IPS-18c (cell line): ENCODE measurements around the gene HSPBP1.

Source experiments
- H3K4me3 ChIP-seq: 2 replicates; pipeline ENCODE4 v1.7.0; 2013; ENCODE audit warnings: low read depth, mild to moderate bottlenecking, low read length, moderate library complexity; ENCODE audit not compliant: insufficient read depth
- H3K9me3 ChIP-seq: one replicate; pipeline ENCODE4 v1.6.1; 2013; ENCODE audit warnings: mild to moderate bottlenecking, low read length, moderate library complexity; ENCODE audit not compliant: control insufficient read depth, insufficient read depth

HSPBP1 gene

DNA sequence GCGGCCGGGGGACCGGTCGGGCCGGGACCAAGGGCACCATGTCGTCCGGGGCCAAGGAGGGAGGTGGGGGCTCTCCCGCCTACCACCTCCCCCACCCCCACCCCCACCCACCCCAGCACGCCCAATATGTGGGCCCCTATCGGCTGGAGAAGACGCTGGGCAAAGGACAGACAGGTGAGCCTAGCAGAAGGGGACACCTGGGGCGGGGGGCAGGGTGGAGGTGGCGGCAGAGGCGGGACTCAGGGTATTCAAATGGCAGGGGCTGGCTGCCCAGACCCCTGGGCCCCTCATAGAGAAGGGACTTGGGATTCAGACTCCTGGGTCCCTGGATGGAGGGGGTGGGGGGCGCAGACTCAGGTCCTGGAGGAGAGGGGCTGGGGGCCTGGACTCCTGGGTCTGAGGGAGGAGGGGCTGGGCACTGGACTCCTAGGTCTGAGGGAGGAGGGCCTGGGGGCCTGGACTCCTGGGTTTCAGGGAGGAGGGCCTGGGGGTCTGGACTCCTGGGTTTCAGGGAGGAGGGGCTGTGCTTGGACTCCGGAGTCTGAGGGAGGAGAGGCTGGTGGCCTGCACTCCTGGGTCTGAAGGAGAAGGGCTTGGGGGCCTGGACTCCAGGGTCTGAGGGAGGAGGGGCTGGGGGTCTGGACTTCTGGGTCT lies 4.6 kb upstream of the HSPBP1 start:
- Histone ChIP-seq H3K4me3 (peak overlapping the region; percentile 49), H3K9me3 (no peaks in the 10 kb centered on the region)

DNA sequence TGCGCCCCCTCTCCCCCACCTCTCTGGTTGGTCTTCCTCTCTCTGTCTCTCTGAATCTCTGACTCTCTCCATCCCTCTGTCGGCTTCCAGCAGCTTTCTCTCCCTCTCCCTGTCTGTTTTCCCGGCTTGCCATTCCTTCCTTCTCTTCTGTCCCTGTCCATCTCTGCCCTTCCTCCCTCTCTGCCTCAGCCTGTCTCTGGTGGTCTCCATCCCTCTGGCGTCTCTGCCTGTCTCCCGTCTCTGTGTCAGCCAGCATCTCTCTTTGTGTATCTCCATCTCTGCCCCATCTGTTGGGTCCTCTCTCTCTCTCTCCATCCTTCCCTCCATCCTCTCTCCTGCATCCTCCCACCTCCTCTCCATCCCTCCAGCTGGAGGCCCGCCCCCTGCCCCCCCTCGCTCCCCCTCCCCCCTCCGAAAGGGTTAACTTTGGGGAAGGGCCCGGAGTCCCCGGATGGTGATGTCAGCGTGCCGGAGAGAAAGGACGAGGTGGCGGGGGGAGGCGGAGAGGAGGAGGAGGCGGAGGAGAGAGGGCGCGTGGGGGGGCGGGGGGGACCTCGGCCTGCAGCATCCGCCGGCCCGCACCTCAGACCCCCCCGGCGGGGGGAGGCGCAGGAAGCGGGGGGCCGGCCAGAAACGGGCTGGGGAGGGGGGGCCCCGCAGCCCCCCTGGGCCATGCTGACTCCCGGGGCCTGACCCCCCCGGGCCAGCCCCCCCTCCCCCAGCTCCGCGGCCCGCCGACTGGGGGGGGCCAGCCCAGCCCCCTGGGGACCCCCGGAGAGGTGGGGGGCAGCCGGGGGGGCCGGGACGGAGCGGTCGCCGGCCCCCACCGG lies 3.9 kb upstream of the HSPBP1 start, which contains the start of gene BRSK1:
BRSK1 (plus strand) TSS at position 450 of the 830 bp plus-strand sequence. CDS start 446 bp downstream, outside the sequence.
- H3K4me3 ChIP-seq: peak within 1 kb of the TSS; percentile 49
- no peaks in the 10 kb centered on the region for H3K9me3 ChIP-seq

DNA sequence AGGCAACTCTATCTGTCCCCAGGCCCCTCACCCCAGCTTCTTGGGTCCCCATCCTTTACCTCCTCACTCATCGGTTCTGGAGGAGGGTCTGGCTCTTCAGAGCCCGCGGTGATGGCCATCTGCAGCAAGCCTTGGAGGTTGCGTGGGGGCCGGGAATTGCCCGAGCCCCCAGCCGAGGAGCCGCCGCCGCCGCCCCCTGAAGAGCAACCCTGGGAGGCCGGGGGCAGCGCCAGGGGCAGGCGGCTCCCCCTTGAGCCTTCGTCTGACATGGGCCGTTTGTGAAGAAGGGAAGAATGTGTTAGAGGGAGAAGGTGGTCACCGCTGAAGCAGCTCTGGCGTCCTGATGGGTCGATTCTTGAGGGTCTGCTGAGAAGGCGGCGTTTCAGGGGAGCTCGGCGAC lies 570 bp downstream of the HSPBP1 start:
- Histone ChIP-seq H3K4me3 (peak overlapping the region; percentile 77), H3K9me3 (no peaks in the 10 kb centered on the region)

DNA sequence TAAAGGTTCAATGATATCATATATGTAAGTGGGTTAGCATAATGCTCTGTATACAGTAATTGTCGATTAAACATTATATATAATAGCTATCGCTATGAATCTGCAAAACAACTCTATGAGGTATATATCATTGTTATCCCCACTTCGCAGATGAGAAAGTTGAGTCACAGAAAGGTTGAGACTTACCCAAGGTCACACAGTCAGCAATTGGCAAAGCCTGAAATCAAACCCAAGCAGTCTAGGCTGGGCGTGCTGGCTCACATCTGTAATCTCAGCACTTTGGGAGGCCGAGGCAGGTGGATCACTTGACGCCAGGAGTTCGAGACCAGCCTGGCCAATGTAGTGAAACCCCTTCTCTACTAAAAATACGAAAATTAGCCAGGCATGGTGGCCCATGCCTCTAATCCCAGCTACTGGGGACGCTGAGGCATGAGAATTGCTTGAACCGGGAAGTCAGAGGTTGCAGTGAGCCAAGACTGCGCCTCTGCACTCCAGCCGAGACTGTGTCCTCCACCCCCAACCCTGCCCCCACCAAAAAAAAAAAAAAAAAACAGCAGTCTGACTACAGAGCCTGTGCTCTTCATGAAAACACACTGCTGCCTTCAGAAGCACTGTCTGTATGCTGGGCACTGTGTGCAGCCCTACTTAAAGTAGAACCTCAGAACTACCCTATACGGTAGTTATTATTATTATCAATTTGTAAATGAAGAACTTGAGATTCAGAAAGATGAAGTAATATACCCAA lies 1.3 kb downstream of the HSPBP1 start:
- peak overlapping the region; percentile 77; the same call in 1 of the 2 replicates for H3K4me3 ChIP-seq

DNA sequence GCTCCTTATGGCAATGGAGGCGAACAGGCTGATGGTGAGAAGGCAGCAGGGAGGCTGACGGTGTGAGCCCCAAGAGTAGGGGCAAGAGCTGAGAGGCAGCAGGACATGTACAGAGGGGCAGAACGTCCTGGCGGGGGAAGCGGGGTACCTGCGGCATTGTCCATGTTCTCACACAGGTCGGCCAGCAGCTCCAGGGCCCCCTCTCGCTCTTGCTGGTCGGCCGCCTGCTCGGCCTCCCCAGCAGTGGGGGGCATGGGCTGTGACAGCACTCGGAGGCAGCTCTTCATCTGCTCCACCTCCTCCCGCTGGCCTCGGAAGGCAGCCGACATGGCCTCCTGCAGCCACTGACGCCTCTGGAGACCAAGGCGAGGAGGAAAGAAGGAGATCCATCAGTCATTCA lies 2.4 kb downstream of the HSPBP1 start:
- Histone ChIP-seq H3K9me3 (no peaks in the 10 kb centered on the region), H3K4me3 (no peak overlapping the region)

More for the DNA sequence above, 1.3 kb downstream of the HSPBP1 start:
- H3K9me3 ChIP-seq: no peaks in the 10 kb centered on the region

DNA sequence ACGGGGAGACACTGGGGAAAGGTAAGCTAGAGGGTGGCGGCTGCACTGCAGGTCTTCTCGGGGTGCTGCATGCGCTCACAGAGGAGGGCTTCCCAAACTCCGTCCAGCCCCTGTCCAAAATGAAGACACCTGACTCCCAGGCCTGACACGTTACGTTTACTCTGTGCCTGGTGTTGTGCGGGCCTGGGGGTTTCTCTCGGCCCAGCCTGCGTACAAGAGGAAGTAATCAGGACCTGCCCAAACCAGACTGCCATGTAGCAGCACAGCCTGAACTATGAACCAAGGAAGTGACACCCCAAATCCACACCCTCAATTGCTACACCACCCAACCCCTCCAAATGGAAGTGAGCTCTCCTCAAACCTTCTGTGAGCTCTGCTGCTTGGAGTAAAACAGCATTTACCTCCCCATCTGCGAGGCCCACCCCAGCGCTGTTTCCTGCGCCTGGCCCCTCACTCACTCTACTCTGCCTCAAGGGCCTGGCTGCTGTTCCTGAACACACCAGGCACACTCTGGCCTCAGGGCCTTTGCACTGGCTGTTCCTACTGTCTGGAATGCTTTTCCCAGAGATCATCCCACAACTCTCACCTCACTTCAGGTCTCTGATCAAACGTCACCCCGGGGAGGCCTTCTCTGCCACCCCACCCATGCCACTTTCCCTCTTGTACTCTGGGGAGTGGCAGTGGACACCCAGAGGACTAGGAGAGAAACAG lies 3.0 kb downstream of the HSPBP1 start:
- Histone ChIP-seq H3K4me3 (no peak overlapping the region), H3K9me3 (no peaks in the 10 kb centered on the region)

DNA sequence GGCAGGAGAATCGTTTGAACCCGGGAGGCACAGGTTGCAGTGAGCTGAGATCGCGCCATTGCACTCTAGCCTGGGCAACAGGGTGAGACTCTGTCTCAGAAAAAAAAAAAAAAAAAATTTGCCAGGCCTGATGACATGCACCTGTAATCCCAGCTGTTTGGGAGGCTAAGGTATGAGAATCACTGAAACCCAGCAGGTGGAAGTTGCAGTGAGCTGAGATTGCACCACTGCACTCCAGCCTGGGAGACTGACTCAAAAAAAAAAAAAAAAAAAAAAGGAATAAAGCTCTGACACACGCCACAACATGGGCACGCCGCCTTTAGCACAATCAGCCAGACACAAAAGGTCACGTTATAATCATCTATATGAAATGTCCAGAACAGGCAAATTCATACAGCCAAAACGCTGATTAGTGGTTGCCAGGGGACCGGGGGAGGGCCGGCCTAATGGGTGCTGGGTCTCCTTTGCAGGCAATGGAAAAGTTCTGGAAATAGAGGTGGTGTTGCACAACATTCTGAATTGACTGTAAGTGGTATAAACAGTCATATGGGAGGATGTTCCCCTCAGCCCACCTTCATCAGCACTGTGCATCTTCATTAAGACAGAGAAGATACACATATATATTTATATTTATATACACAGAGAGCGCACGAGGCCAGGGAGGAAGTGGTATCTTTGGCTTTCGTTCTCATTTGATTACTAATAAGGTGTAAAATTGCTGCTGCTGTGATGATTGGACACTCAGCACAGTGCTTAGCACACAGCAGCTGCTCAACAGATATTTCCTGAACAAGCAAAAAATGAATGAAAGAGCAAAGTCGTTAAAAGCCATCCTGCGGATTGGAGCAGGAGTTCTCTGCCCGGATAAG lies 3.8 kb downstream of the HSPBP1 start:
- H3K9me3 ChIP-seq: no peaks in the 10 kb centered on the region
- H3K4me3 ChIP-seq: no peak overlapping the region

DNA sequence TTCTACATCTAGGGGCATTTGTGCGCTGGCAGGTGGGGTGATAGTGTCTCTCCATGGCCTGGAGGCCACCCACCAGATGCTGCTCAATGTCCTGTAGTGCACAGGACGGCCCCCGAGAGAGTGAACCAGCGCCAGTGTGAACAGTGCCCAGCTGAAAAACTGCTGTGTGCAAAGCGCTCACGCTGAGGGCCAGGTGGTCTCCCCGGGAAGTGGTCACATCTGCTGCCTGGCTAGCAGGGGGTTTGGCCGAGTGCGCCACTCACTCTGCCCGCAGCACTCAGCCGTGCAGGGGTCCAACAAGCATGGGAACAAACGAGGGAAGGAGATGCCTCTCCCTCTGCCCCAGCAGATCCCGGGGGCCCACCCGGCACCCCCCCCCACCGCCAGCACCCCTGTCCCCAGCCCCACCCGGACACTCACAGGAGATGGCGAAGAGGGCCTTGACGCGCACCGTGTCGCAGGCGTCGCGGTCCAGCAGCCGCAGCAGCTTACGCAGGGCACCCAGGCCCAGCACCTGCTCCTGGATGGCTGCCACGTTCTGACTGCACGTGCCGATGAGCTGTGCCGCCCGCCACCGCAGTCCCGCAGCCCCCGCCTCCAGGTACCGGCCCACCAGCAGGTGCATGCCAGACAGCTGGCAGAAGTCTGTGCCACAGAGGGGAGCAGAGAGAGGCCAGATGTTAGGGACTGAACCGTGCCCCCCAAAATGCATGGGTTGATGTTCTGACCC lies 5.8 kb downstream of the HSPBP1 start:
- Histone ChIP-seq H3K9me3 (no peaks in the 10 kb centered on the region), H3K4me3 (no peak overlapping the region)

DNA sequence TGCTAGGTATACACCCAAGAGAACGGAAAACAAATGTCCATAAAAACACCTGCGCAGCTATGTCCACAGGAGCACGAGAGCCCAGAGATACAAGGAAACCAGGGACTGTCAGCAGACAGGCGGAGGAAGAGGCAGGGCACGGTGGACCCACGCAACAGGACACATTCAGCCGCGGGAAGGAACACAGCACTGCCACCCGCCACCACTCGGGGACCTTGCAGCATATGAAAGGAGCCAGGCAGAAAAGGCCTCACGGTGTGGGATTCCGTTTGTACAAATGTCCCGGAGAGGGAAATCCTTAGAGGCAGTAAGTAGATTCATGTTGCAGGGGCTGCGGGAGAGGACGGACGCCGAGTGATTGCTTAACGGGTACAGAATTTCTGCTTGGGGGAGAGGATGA lies 7.8 kb downstream of the HSPBP1 start:
- Histone ChIP-seq H3K9me3 (peaks cover 2% of the 10 kb centered on the region), H3K4me3 (no peak overlapping the region)

DNA sequence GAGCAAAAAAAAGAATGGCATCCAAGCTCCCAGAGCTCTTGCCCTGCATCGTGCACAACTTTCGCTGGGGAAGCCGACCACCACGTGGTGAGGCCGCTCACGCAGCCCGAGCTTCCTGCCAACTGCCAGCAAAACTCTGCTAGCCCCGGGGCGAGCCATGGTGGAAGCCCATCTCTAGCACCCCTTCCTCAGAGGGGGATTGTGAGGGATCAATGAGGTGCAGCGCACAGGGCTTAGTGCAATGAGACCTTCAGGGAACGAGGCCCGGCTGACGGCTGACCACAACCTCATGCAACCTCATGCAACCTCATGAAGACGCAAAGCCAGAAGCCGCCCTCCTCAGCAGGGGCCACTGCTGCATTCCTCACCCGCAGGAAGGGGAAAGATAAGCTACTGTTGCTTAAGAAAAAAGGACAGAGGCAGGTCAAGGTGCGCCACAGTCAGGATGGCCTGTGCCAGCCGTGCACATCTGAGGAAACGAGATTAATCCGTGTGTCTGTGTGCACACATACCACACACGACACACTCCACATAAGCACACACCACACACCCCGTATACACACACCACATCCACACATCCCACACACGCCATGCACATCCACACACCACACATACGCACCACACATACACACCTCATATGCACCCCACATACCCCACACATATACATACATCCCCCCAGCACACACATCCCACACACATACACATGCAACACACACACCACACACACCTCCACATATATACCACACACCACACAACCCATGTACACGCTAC lies 9.6 kb downstream of the HSPBP1 start:
- Histone ChIP-seq H3K4me3 (no peak overlapping the region), H3K9me3 (peaks cover 2% of the 10 kb centered on the region)

DNA sequence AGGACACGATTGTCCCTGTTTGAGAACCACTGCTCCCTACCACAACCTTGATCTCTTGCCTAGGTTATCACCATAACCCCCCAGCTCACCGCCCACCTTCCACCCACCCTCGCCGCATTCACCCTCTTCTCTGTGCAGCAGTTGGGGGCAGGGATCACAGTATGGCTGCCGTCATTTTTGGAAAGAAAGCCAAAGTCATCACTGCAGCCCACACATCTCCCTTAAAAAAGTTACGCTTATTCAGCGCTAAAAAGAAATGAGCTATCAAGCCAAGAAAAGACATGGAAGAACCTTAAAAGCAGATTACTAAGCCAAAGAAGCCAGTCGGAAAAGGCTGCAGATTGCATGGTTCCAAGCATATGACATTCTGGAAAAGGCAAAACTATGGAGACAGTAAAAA lies 10.6 kb downstream of the HSPBP1 start:
- H3K4me3 ChIP-seq: no peak overlapping the region
- peaks cover 2% of the 10 kb centered on the region for H3K9me3 ChIP-seq

DNA sequence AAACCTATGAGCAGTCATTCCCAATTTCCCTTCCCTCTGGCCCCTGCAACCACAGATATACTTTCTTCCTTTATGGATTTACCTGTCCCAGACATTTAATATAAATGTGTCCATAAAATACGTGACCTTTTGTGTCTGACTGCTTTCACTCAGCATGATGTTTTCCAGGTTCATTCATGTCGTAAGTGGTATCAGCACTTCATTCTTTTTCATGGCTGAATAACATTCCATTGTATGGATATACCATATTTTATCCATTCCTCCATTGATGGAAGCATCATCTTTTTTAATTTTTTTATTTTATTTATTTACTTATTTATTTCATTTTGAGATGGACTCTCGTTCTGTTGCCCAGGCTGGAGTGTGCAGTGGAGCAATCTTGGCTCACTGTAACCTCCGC lies 13.1 kb downstream of the HSPBP1 start:
- no peak overlapping the region for H3K4me3 ChIP-seq

DNA sequence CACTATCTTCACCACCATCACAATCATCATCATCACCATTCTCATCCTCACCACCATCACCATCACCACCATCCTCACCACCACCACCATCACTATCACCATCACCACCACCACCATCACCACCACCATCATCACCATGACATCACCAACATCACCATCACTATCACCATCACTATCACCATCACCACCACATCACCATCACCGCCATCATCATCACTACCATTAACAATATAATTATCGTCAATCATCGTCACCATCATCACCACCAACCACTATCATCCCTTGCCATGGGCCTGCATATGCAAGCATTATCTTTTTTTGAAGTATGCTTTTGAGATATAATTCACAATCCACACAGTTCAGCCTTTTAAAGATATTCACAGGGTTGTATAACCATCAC lies 13.5 kb downstream of the HSPBP1 start:
- Histone ChIP-seq H3K4me3 (no peak overlapping the region), H3K9me3 (peaks cover 2% of the 10 kb centered on the region)

More for the DNA sequence above, 13.1 kb downstream of the HSPBP1 start:
- peaks cover 2% of the 10 kb centered on the region for H3K9me3 ChIP-seq

DNA sequence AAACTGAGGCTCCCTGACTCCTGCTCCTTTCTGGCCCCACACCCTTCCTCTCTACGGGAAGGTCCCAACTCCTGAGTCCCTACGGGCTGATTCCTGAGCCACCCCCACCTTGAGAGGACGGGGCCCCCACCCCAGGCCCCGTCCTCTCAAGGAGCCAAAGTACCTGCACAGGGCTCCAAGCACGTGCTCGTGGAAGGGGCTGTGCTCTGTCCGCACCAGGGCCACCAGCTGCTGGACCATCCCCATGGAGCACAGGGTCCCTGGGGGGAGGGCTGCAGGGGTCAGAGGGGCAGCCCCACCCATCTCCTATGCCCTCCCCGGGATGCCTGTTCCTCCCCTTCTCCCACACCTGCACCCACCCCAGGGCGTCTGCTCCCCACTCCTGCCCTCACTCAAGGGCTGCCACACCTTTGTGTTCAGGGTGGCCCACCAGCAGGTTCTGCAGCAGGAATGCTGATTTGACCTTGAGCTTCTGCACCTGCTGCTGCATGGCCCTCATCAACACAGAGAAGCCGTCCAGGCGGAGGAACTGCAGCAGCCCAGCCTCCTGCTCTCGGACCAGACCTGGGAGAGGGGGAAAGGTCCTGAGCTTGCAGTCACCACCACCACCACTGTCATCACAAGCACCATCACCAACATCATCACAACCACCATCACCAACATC lies 14.1 kb downstream of the HSPBP1 start:
- H3K4me3 ChIP-seq: no peak overlapping the region
- peaks cover 2% of the 10 kb centered on the region for H3K9me3 ChIP-seq

DNA sequence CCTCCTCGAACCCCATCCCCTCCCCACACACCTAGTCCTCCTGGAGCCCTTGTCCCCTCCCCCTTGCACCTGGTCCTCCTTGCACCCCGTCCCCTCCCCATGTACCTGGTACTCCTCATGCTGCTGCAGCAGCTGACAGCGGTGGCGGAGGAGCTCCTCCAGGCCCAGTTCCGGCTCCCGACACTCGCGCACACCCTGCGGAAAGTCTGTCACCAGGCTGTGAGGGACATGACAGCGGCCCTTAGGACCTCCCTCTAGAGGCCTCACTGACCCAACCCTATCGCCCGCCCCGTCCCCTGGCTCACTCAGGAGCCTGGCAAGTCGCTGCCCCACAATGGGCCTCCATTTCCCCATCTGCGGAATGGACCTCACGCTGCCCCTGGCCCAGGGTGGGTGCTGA lies 14.7 kb downstream of the HSPBP1 start:
- peaks cover 2% of the 10 kb centered on the region for H3K9me3 ChIP-seq
- H3K4me3 ChIP-seq: no peak overlapping the region
